K562 (cell line): ENCODE measurements around the gene TET2. TPM values are rescaled to one million over a fixed set of nuclear protein-coding genes. Genes with fewer than 3 reads are reported as not detected.

ENCODE experiments used
- AFF1 ChIP-seq, 2 experiments: fragments of 450-650 bp; IDR thresholded peaks; 2 replicates each; pipeline ENCODE4 v1.6.1; 2018; ENCODE audit warnings: mild to moderate bottlenecking in 2 of 2, low read depth in 1 of 2; ENCODE audit not compliant: partially characterized antibody in 2 of 2
- BDP1 ChIP-seq: IDR thresholded peaks from 3 replicates; pipeline ENCODE4 v1.6.1; 2011; ENCODE audit not compliant: insufficient read length, insufficient read depth
- GATAD2B ChIP-seq: fragments of 450-650 bp; IDR thresholded peaks from 2 replicates; pipeline ENCODE4 v1.6.1; 2017; ENCODE audit warnings: mild to moderate bottlenecking, borderline replicate concordance
- KDM2B ChIP-seq: fragments of 250-450 bp; sonication (Bioruptor Pico); IDR thresholded peaks from 2 replicates; pipeline ENCODE4 v1.8.0; 2021; ENCODE audit warnings: mild to moderate bottlenecking, moderate library complexity
- OTX1 ChIP-seq: fragments of 450-650 bp; formaldehyde crosslinking; IDR thresholded peaks from 2 replicates; pipeline ENCODE4 v1.4.0; 2022; ENCODE audit warnings: mild to moderate bottlenecking
- PTTG1 ChIP-seq: fragments of 450-650 bp; IDR thresholded peaks from 2 replicates; pipeline ENCODE4 v1.6.1; 2016; ENCODE audit warnings: low read depth, mild to moderate bottlenecking, missing genetic modification characterization, missing compliant biosample characterization
- TAF1 ChIP-seq: IDR thresholded peaks from 2 replicates; pipeline ENCODE4 v1.6.1; 2011; ENCODE audit warnings: mild to moderate bottlenecking, low read length, moderate library complexity; ENCODE audit not compliant: insufficient read depth, control insufficient read depth, severe bottlenecking; ENCODE audit errors: extremely low read depth
- THRA ChIP-seq: fragments of 450-650 bp; IDR thresholded peaks from 2 replicates; pipeline ENCODE4 v1.6.1; 2017; ENCODE audit warnings: mild to moderate bottlenecking, moderate library complexity
- polyA plus RNA-seq, 8 experiments: library from polyadenylated mRNA; depleted of rRNA in 4 of 8; stranded (reverse) in 5 of 8; unstranded in 3 of 8; fragments of >200 nt; fragmentation: Nextera tagmentation in 2 of 8; fragmentation: Illumina TruSeq in 1 of 8; extraction: Ambion mirVana in 2 of 8; extraction: Trizol in 1 of 8; gene quantifications; 2 replicates each; pipeline versions ENCODE4 v1.2.1 to v1.2.3, GENCODE V29; 2011 to 2014; ENCODE audit warnings: inconsistent platforms in 1 of 8, missing spikeins in 1 of 8
- total RNA-seq, 7 experiments: library from RNA; depleted of rRNA in 6 of 7; stranded (reverse); fragments of >200 nt in 6 of 7; fragmentation: Illumina TruSeq in 2 of 7; extraction: Trizol in 2 of 7; gene quantifications; 2 replicates each; pipeline versions ENCODE4 v1.2.1 to v1.2.3, GENCODE V29; 2011 to 2021; ENCODE audit warnings: low replicate concordance in 1 of 7

TET2 gene
- total and polyA plus RNA-seq, 9 of the 15 experiments (the other 6 are each of a cell fraction or from before 2014, with no cell fraction given), result 0.80 to 11.1 (median 4.9) TPM

- no peak for TF ChIP-seq AFF1 (IDR thresholded peaks at IDR 0.05; ENCODE audit: low read depth in 1 of 2, partially characterized antibody in 2 of 2)
- no peak for TF ChIP-seq GATAD2B
- no peak for TF ChIP-seq OTX1 (CRISPR knock-in tag)
- TF ChIP-seq KDM2B, result no peak
- TF ChIP-seq TAF1, result no peak
- TF ChIP-seq THRA, result no peak
- TF ChIP-seq PTTG1 (tag), result no peak
- no peak for TF ChIP-seq BDP1
- TF ChIP-seq, all 486 proteins: peak for 0
These were observed 59.5 kb downstream of the TET2 start (continued) for GRCh38 chr4:105206214-105206613.
